HG03159 (cell line): ENCODE data around the gene DSC3.
"Not testable (repeated sequence)": the region's sequence is repeated elsewhere in the genome, so short reads cannot be mapped to it uniquely, and the experiment has no call there.

Experiments
- ATAC-seq: cut with Tn5 transposase; IDR thresholded peaks from one replicate; pipeline ENCODE4 v1.9.1; 2021; ENCODE audit warnings: mild to moderate bottlenecking, moderate library complexity; ENCODE audit not compliant: unreplicated experiment

The DSC3 gene

GRCh38 chr18:31041271-31042083 is 1.1 kb downstream of the DSC3 start:
- ATAC-seq, result no peak

- no peak for ATAC-seq
Measured at GRCh38 chr18:31040686-31041270, 1.8 kb downstream of the DSC3 start.

- no peak for ATAC-seq
Measured at GRCh38 chr18:31039426-31039825, 3.1 kb downstream of the DSC3 start.

- ATAC-seq, result not testable (repeated sequence)
Measured at GRCh38 chr18:31037686-31038085, 4.9 kb downstream of the DSC3 start.

GRCh38 chr18:31034541-31034940 is 8.0 kb downstream of the DSC3 start:
- ATAC-seq, result no peak

- ATAC-seq, result no peak
Measured at GRCh38 chr18:31030574-31031278, 11.8 kb downstream of the DSC3 start.

- ATAC-seq, result no peak
Measured at GRCh38 chr18:31015715-31016434, 26.7 kb downstream of the DSC3 start.

- ATAC-seq, result not testable (repeated sequence)
Measured at GRCh38 chr18:31011455-31011854, 31.1 kb downstream of the DSC3 start.

- ATAC-seq, result no peak
Measured at GRCh38 chr18:31010601-31011000, 31.9 kb downstream of the DSC3 start.

- no peak for ATAC-seq
Measured at GRCh38 chr18:30999887-31000628, 42.5 kb downstream of the DSC3 start.

- no peak for ATAC-seq
Measured at GRCh38 chr18:30999186-30999585, 43.4 kb downstream of the DSC3 start.

- no peak for ATAC-seq
Measured at GRCh38 chr18:30997223-30997622, 45.3 kb downstream of the DSC3 start.

- ATAC-seq, result no peak
Measured at GRCh38 chr18:30992231-30992630, 50.3 kb downstream of the DSC3 start.

- ATAC-seq, result no peak
Measured at GRCh38 chr18:30991397-30991796, 51.1 kb downstream of the DSC3 start.

GRCh38 chr18:30989141-30989540 is 53.4 kb downstream of the DSC3 start:
- no peak for ATAC-seq

- no peak for ATAC-seq
Measured at GRCh38 chr18:30988440-30988839, 54.1 kb downstream of the DSC3 start.

- ATAC-seq, result no peak
Measured at GRCh38 chr18:30987467-30988241, 54.9 kb downstream of the DSC3 start.

- no peak for ATAC-seq
Measured at GRCh38 chr18:30985753-30986152, 56.8 kb downstream of the DSC3 start.

- no peak for ATAC-seq
Measured at GRCh38 chr18:30982285-30982992, 60.1 kb downstream of the DSC3 start.
